SK-N-MC (cell line): ENCODE results near the gene OSBPL10.

ENCODE experiments used
- EZH2 ChIP-seq: fragments of 200-600 bp; sonication (generic); IDR thresholded peaks from one replicate; pipeline ENCODE4 v1.6.1; 2017; ENCODE audit warnings: antibody characterized with exemption
- FOXP2 ChIP-seq: optimal IDR thresholded peaks from 2 replicates; pipeline ENCODE3; 2011; ENCODE audit warnings: mild to moderate bottlenecking, moderate library complexity; ENCODE audit not compliant: insufficient read depth; ENCODE audit errors: extremely low read length, control extremely low read depth
- POLR2AphosphoS5 ChIP-seq: IDR thresholded peaks from 2 replicates; pipeline ENCODE4 v1.6.1; 2012; ENCODE audit warnings: mild to moderate bottlenecking, low read depth, low read length, borderline replicate concordance

DNA sequence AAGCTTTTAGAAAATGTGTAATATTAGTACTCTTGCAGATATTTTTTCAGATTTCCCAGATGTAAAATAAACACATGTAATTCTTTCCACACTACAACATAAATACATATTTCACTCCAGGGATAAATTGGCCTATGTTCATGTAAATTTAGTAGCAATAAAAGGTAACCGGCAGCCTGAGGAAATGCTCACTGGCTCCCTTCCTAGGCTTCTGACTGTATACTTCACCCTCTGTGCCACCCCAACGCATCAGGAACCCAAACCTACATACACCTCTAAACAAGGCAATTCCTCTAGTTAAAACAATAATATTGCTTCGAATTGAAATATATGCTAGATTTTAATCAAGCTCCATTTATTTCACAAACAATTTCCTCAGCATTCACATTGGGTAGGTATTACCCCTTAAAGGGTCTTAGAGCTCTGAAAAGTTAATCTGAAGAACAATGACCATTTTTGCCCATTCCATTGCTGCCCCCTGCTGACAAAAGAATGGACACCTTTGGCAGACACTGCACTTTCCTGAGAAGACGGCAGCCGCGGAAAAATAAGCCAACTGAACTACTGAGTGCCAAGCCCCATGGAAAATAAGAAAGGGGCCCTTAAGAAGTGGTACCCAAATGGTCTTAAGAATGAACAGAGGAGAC, 212.5 kb downstream of the OSBPL10 start:
- TF ChIP-seq EZH2: no peak
- no peak for TF ChIP-seq POLR2AphosphoS5
- TF ChIP-seq FOXP2: no peak
